Panc1 (cell line): Measurements from ENCODE around the gene CTXND1. TPM values are rescaled to one million over a fixed set of nuclear protein-coding genes. Genes with fewer than 3 reads are reported as not detected.
A peak's percentile ranks its signal among the peaks of the same experiment; 100 is the strongest.

Experiments
- ATAC-seq: fragments of 200-7000 bp; cut with Tn5 transposase; 2 replicates; pipeline ENCODE4 v1.9.1; 2020; ENCODE audit warnings: mild to moderate bottlenecking, moderate library complexity
- BruUV-seq: library from RNA; stranded (reverse); fragments of 400-500 nt; replicated peaks from 2 replicates; lab custom pipeline; 2021; lab: Mats Ljungman, UMichigan
- CTCF ChIA-PET: fragments of 300-600 bp; sonication (Branson Sonifier 250); formaldehyde crosslinking; loops from one replicate; lab custom pipeline; 2022; ENCODE audit warnings: antibody characterized with exemption; lab: Charles Lee
- POLR2A ChIA-PET: fragments of 300-600 bp; sonication (Branson Sonifier 250); formaldehyde crosslinking; loops from one replicate; lab custom pipeline; 2022; ENCODE audit warnings: antibody characterized with exemption; lab: Charles Lee
- DNase-seq: peaks from one replicate; pipeline ENCODE4 v3.0.0-alpha.2; 2010; ENCODE audit warnings: low read depth, low spot score
- H3K27ac ChIP-seq: 2 replicates; pipeline ENCODE4 v1.5.1; 2011; ENCODE audit warnings: mild to moderate bottlenecking, low read length, inconsistent platforms
- H3K27me3 ChIP-seq: fragments of 200-500 bp; sonication (Bioruptor generic); 2 replicates; pipeline ENCODE4 v1.6.0; 2014; ENCODE audit warnings: low read length, inconsistent platforms; ENCODE audit not compliant: control insufficient read depth, insufficient read depth
- H3K36me3 ChIP-seq: fragments of 200-500 bp; sonication (Bioruptor generic); 2 replicates; pipeline ENCODE4 v1.5.1; 2014; ENCODE audit warnings: inconsistent platforms, mild to moderate bottlenecking, low read length, moderate library complexity; ENCODE audit not compliant: control insufficient read depth, insufficient read depth
- H3K4me1 ChIP-seq: 2 replicates; pipeline ENCODE4 v1.5.1; 2011; ENCODE audit warnings: inconsistent platforms, mild to moderate bottlenecking, low read length, moderate library complexity; ENCODE audit not compliant: control insufficient read depth, insufficient read depth
- H3K4me3 ChIP-seq, 2 experiments: 2 replicates each; pipeline ENCODE4 v1.5.1; 2011 to 2012; ENCODE audit warnings: low read depth in 2 of 2, low read length in 2 of 2, mild to moderate bottlenecking in 2 of 2, inconsistent platforms in 1 of 2, moderate library complexity in 1 of 2
- H3K9me3 ChIP-seq: fragments of 200-500 bp; sonication (Bioruptor generic); 2 replicates; pipeline ENCODE4 v1.5.1; 2014; ENCODE audit warnings: low read depth, mild to moderate bottlenecking, inconsistent platforms, low read length, moderate library complexity; ENCODE audit not compliant: control insufficient read depth, insufficient read depth
- CTCF ChIP-seq: fragments of 450-650 bp; IDR thresholded peaks from 2 replicates; pipeline ENCODE4 v1.5.1; 2017; ENCODE audit warnings: mild to moderate bottlenecking
- POLR2AphosphoS5 ChIP-seq: IDR thresholded peaks from 2 replicates; pipeline ENCODE4 v1.6.1; 2012; ENCODE audit warnings: mild to moderate bottlenecking, low read depth, low read length, moderate library complexity
- REST ChIP-seq, 2 experiments: IDR thresholded peaks; 2 replicates each; pipeline ENCODE4 v1.6.1; 2011 to 2012; ENCODE audit warnings: low read depth in 2 of 2, control low read depth in 1 of 2, low read length in 1 of 2, mild to moderate bottlenecking in 1 of 2, moderate library complexity in 1 of 2; ENCODE audit not compliant: insufficient read depth in 1 of 2
- SIN3A ChIP-seq: IDR thresholded peaks from 2 replicates; pipeline ENCODE4 v1.6.1; 2012; ENCODE audit warnings: low read depth, mild to moderate bottlenecking, low read length, moderate library complexity, borderline replicate concordance; ENCODE audit not compliant: insufficient read depth
- TCF7L2 ChIP-seq: IDR thresholded peaks from 2 replicates; pipeline ENCODE4 v1.6.1; 2011; ENCODE audit warnings: mild to moderate bottlenecking, low read depth, low read length, inconsistent platforms
- in situ Hi-C: cut with HindIII; loops from 2 replicates; pipeline ENCODE4 v1.10.0; 2016; ENCODE audit warnings: low sequenced_read_pairs, low pct_unique_long_range_greater_than_20kb
- intact Hi-C: fragments of 100-400 bp; cut with micrococcal nuclease; formaldehyde crosslinking; loops from one replicate; pipeline ENCODE4 v1.10.0; 2022; ENCODE audit not compliant: unreplicated experiment
- total RNA-seq: library from RNA; stranded (reverse); gene quantifications from one replicate; pipeline ENCODE4 v1.2.1, GENCODE V29; 2021; ENCODE audit not compliant: unreplicated experiment

The CTXND1 gene
- total RNA-seq, 1 experiment from 2014 or later, result not detected

- H3K4me3 ChIP-seq, result no peak overlapping the region
- in situ Hi-C loops (no loop called here), intact Hi-C loops (no loop called here)
- TF ChIP-seq POLR2AphosphoS5 (no peak), CTCF (no peak), TCF7L2 (no peak), REST (IDR thresholded peaks at IDR 0.05; ENCODE audit: insufficient read depth in 1 of 2, low read depth in 2 of 2, low read length in 1 of 2) (no peak), SIN3A (no peak)
- POLR2A ChIA-PET, result no interaction called here
- ATAC-seq (no peak), DNase-seq (no peak)
- BruUV-seq, result no TSS peak
- CTCF ChIA-PET, result no interaction called here
- no peak overlapping the region for H3K27ac ChIP-seq
- no peaks in the 10 kb centered on the region for H3K9me3 ChIP-seq
- H3K36me3 ChIP-seq, result no peaks in the 10 kb centered on the region
- H3K27me3 ChIP-seq, result no peaks in the 10 kb centered on the region
- H3K4me1 ChIP-seq, result no peaks in the 10 kb centered on the region
Measured at GRCh38 chr15:80240276-80240675, 11.7 kb downstream of the CTXND1 start.

DNA sequence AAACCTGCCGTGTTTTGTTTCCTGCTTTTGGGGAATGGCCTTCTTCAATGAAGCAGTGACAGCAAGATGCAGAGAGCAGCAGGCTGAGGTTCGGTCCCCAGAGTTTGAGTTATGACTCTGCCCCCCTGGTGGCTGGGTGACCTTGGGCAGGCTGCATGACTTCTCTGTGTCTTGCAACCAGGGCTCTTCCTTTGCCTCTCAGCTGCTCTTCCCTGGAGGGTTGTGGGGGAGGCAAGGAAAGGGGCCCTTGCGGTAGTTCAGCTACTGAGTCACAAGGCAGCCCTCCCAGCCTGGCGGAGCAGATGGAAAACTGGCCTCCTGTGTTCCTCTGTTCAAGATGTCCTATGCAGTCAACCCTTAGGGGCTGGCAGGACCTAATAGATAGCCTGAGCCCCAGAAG lies 17.1 kb downstream of the CTXND1 start:
- DNase-seq (no peak), ATAC-seq (peak; percentile 81)
- CTCF ChIA-PET, result no interaction called here
- no TSS peak for BruUV-seq
- Histone ChIP-seq H3K4me3 (no peak overlapping the region), H3K9me3 (no peaks in the 10 kb centered on the region), H3K36me3 (no peaks in the 10 kb centered on the region), H3K27ac (no peak overlapping the region), H3K4me1 (no peaks in the 10 kb centered on the region), H3K27me3 (no peaks in the 10 kb centered on the region)
- intact Hi-C loops (no loop called here), in situ Hi-C loops (no loop called here)
- POLR2A ChIA-PET, result interaction anchor here (0.7 kb wide), 1 partner anchor 10 kb away, joined by 4 read pairs; no protein-coding TSS in a partner anchor
- TF ChIP-seq CTCF (peak; percentile 75), POLR2AphosphoS5 (no peak)
